Neuronal stem cell (in vitro differentiated cells): ENCODE measurements around the gene ROBO3.

Source experiments
- DNase-seq: peaks from one replicate; pipeline ENCODE4 v3.0.0-alpha.2; 2013; ENCODE audit warnings: low spot score
- H2AFZ ChIP-seq: one replicate; pipeline ENCODE4 v1.6.1; 2013; ENCODE audit warnings: mild to moderate bottlenecking, low read length, inconsistent platforms
- H2AK5ac ChIP-seq: 2 replicates; pipeline ENCODE4 v1.6.1; 2013; ENCODE audit warnings: low read depth, mild to moderate bottlenecking, inconsistent platforms, low read length, moderate library complexity, mixed read lengths
- H2BK120ac ChIP-seq: 2 replicates; pipeline ENCODE4 v1.6.1; 2013; ENCODE audit warnings: low read depth, mild to moderate bottlenecking, inconsistent platforms, low read length, moderate library complexity, mixed read lengths
- H2BK12ac ChIP-seq: one replicate; pipeline ENCODE4 v1.6.1; 2013; ENCODE audit warnings: low read length, inconsistent platforms
- H2BK15ac ChIP-seq: 2 replicates; pipeline ENCODE4 v1.6.1; 2013; ENCODE audit warnings: mild to moderate bottlenecking, low read length, inconsistent platforms, mixed read lengths
- H2BK5ac ChIP-seq: one replicate; pipeline ENCODE4 v1.6.1; 2013; ENCODE audit warnings: inconsistent platforms, mild to moderate bottlenecking, low read length, moderate library complexity
- H3K14ac ChIP-seq: one replicate; pipeline ENCODE4 v1.6.1; 2013; ENCODE audit warnings: low read length, inconsistent platforms
- H3K18ac ChIP-seq: 2 replicates; pipeline ENCODE4 v1.6.1; 2013; ENCODE audit warnings: low read length, inconsistent platforms
- H3K23ac ChIP-seq: 2 replicates; pipeline ENCODE4 v1.6.1; 2013; ENCODE audit warnings: low read depth, mild to moderate bottlenecking, mixed read lengths, low read length, inconsistent platforms; ENCODE audit not compliant: poor library complexity
- H3K27ac ChIP-seq: replicated peaks from 3 replicates; pipeline ENCODE4 v1.5.1; 2013; ENCODE audit warnings: low read length, inconsistent platforms
- H3K27me3 ChIP-seq, 3 experiments: 2 replicates each; pipeline ENCODE4 v1.6.1; 2013; ENCODE audit warnings: low read length in 3 of 3, mild to moderate bottlenecking in 2 of 3, inconsistent platforms in 1 of 3, low read depth in 1 of 3, mixed read lengths in 1 of 3, moderate library complexity in 1 of 3; ENCODE audit not compliant: control insufficient read depth in 3 of 3, insufficient read depth in 3 of 3
- H3K36me3 ChIP-seq, 2 donors: replicated peaks in 1 of 2; 2 replicates each; pipeline ENCODE4 v1.6.1; 2013; ENCODE audit warnings: low read length in 2 of 2; ENCODE audit not compliant: control insufficient read depth in 2 of 2, insufficient read depth in 2 of 2
- H3K4ac ChIP-seq: 2 replicates; pipeline ENCODE4 v1.6.1; 2013; ENCODE audit warnings: inconsistent platforms, mild to moderate bottlenecking, low read length, moderate library complexity
- H3K4me1 ChIP-seq, 2 donors: 1 replicate in 1 of 2; 2 replicates in 1 of 2; pipeline ENCODE4 v1.6.1; 2013; ENCODE audit warnings: low read length in 2 of 2, low read depth in 1 of 2; ENCODE audit not compliant: control insufficient read depth in 2 of 2, insufficient read depth in 1 of 2
- H3K4me2 ChIP-seq: one replicate; pipeline ENCODE4 v1.6.1; 2013; ENCODE audit warnings: mild to moderate bottlenecking, low read length, inconsistent platforms; ENCODE audit not compliant: insufficient read depth, poor library complexity, severe bottlenecking
- H3K4me3 ChIP-seq, 2 donors: 2 replicates each; pipeline ENCODE4 v1.5.1; 2013; ENCODE audit warnings: low read length in 2 of 2, mild to moderate bottlenecking in 2 of 2, inconsistent platforms in 1 of 2, moderate library complexity in 1 of 2
- H3K79me1 ChIP-seq: one replicate; pipeline ENCODE4 v1.6.1; 2013; ENCODE audit warnings: low read depth, mild to moderate bottlenecking, inconsistent platforms, low read length, moderate library complexity
- H3K9ac ChIP-seq: one replicate; pipeline ENCODE4 v1.6.1; 2013; ENCODE audit warnings: mild to moderate bottlenecking, low read depth, low read length, inconsistent platforms; ENCODE audit not compliant: poor library complexity
- H3K9me3 ChIP-seq, 2 donors: replicated peaks in 1 of 2; 2 replicates each; pipeline versions ENCODE3 to v1.6.1; 2013; ENCODE audit warnings: low read length in 2 of 2, mild to moderate bottlenecking in 2 of 2, inconsistent platforms in 1 of 2, low read depth in 1 of 2, mixed read lengths in 1 of 2, moderate library complexity in 1 of 2; ENCODE audit not compliant: control insufficient read depth in 2 of 2, insufficient read depth in 1 of 2
- H4K8ac ChIP-seq: one replicate; pipeline ENCODE4 v1.6.1; 2013; ENCODE audit warnings: low read depth, mild to moderate bottlenecking, inconsistent platforms, low read length, moderate library complexity
- H4K91ac ChIP-seq: one replicate; pipeline ENCODE4 v1.6.1; 2013; ENCODE audit warnings: low read length, low read depth, mild to moderate bottlenecking, inconsistent platforms; ENCODE audit not compliant: poor library complexity
- WGBS, 2 donors: extraction: QIAGEN DNeasy Blood & Tissue Kit; methylation state at CpG; one replicate each; pipeline ENCODE4 v1.1.7; 2013; ENCODE audit warnings: missing lambda C conversion rate in 2 of 2, mixed read lengths in 1 of 2; ENCODE audit not compliant: insufficient read length in 2 of 2, insufficient replicate concordance in 1 of 2; ENCODE audit errors: extremely low coverage in 2 of 2; 5-methylcytosine and 5-hydroxymethylcytosine counted together

Gene ROBO3

GRCh38 chr11:124861670-124862069, 3.6 kb upstream of the ROBO3 start:
- no peak for DNase-seq
- no peak overlapping the region for H3K18ac ChIP-seq
- peaks cover 0 to 4% of the 10 kb centered on the region in 2 donors for H3K9me3 ChIP-seq
- no peak overlapping the region for H4K8ac ChIP-seq
- H2BK5ac ChIP-seq, result no peak overlapping the region
- H3K4me3 ChIP-seq, result no peak overlapping the region
- no peak overlapping the region for H3K14ac ChIP-seq
- no peak overlapping the region for H2AFZ ChIP-seq
- H2AK5ac ChIP-seq, result peak overlapping the region; percentile 66
- peaks cover 22 to 75% (median 49%) of the 10 kb centered on the region in 3 experiments for H3K27me3 ChIP-seq
- H3K36me3 ChIP-seq, result no peaks in the 10 kb centered on the region
- peak overlapping the region; percentile 50 for H3K23ac ChIP-seq
- no peak overlapping the region for H4K91ac ChIP-seq
- H3K4me1 ChIP-seq, result peaks cover 10 to 34% of the 10 kb centered on the region in 2 donors
- H2BK12ac ChIP-seq, result no peak overlapping the region
- no peak overlapping the region for H3K4ac ChIP-seq
- no peak overlapping the region for H3K27ac ChIP-seq
- WGBS, 2 donors, result no CpG with 5 or more reads among the region's 4 CpGs
- no peak overlapping the region for H3K4me2 ChIP-seq
- H3K79me1 ChIP-seq, result no peaks in the 10 kb centered on the region
- H3K9ac ChIP-seq, result no peak overlapping the region
- no peak overlapping the region for H2BK15ac ChIP-seq
- no peak overlapping the region for H2BK120ac ChIP-seq

- no peak overlapping the region for H3K23ac ChIP-seq
- peak overlapping the region; percentile 69 for H2AFZ ChIP-seq
- H3K18ac ChIP-seq, result peak overlapping the region; percentile 44
- no peak overlapping the region for H2AK5ac ChIP-seq
- peaks cover 10 to 34% of the 10 kb centered on the region in 2 donors for H3K4me1 ChIP-seq
- no peak overlapping the region for H3K4ac ChIP-seq
- no peaks in the 10 kb centered on the region for H3K36me3 ChIP-seq
- H2BK12ac ChIP-seq, result no peak overlapping the region
- no peak overlapping the region for H4K91ac ChIP-seq
- no peak overlapping the region for H3K14ac ChIP-seq
- H2BK5ac ChIP-seq, result no peak overlapping the region
- H3K4me3 ChIP-seq, result peak overlapping the region; percentile 17 to 33
- H2BK15ac ChIP-seq, result no peak overlapping the region
- no peaks in the 10 kb centered on the region for H3K79me1 ChIP-seq
- peak overlapping the region; percentile 52 for H3K4me2 ChIP-seq
- no CpG with 5 or more reads among the region's 31 CpGs for WGBS, 2 donors
- no peak for DNase-seq
- H4K8ac ChIP-seq, result no peak overlapping the region
- H3K9me3 ChIP-seq, result peaks cover 0 to 5% of the 10 kb centered on the region in 2 donors
- no peak overlapping the region for H3K9ac ChIP-seq
- no peak overlapping the region for H2BK120ac ChIP-seq
- no peak overlapping the region for H3K27ac ChIP-seq
- peaks cover 33 to 90% (median 64%) of the 10 kb centered on the region in 3 experiments for H3K27me3 ChIP-seq
Observed at GRCh38 chr11:124863137-124863825, 2.0 kb upstream of the ROBO3 start.

GRCh38 chr11:124863826-124864165, 1.4 kb upstream of the ROBO3 start:
- Histone ChIP-seq H2AFZ (no peak overlapping the region), H3K9me3 (peaks cover 0 to 5% of the 10 kb centered on the region in 2 donors), H3K18ac (no peak overlapping the region), H4K8ac (no peak overlapping the region), H4K91ac (no peak overlapping the region), H2BK5ac (no peak overlapping the region), H3K23ac (no peak overlapping the region), H2AK5ac (no peak overlapping the region), H3K14ac (no peak overlapping the region), H3K27ac (no peak overlapping the region), H3K4me2 (peak overlapping the region; percentile 52), H3K79me1 (no peaks in the 10 kb centered on the region), H3K9ac (no peak overlapping the region), H3K4me1 (peaks cover 10 to 35% of the 10 kb centered on the region in 2 donors), H2BK120ac (no peak overlapping the region), H3K27me3 (peaks cover 38 to 96% (median 69%) of the 10 kb centered on the region in 3 experiments), H2BK12ac (no peak overlapping the region), H3K4ac (no peak overlapping the region), H3K4me3 (no peak overlapping the region), H2BK15ac (no peak overlapping the region), H3K36me3 (no peaks in the 10 kb centered on the region)
- no CpG with 5 or more reads among the region's 9 CpGs for WGBS, 2 donors
- no peak for DNase-seq

- no peak overlapping the region for H3K4me3 ChIP-seq
- H2BK12ac ChIP-seq, result no peak overlapping the region
- H3K36me3 ChIP-seq, result no peaks in the 10 kb centered on the region
- H4K91ac ChIP-seq, result no peak overlapping the region
- H3K14ac ChIP-seq, result no peak overlapping the region
- no peak overlapping the region for H3K9ac ChIP-seq
- peaks cover 0 to 5% of the 10 kb centered on the region in 2 donors for H3K9me3 ChIP-seq
- H3K27ac ChIP-seq, result no peak overlapping the region
- H3K4me1 ChIP-seq, result peaks cover 10 to 37% of the 10 kb centered on the region in 2 donors
- no peak overlapping the region for H4K8ac ChIP-seq
- no peak overlapping the region for H2AFZ ChIP-seq
- no peak overlapping the region for H3K23ac ChIP-seq
- H3K79me1 ChIP-seq, result no peaks in the 10 kb centered on the region
- no peak overlapping the region for H2AK5ac ChIP-seq
- no peak overlapping the region for H3K4me2 ChIP-seq
- no peak for DNase-seq
- no peak overlapping the region for H3K4ac ChIP-seq
- H2BK15ac ChIP-seq, result no peak overlapping the region
- H2BK5ac ChIP-seq, result no peak overlapping the region
- H3K27me3 ChIP-seq, result peaks cover 44 to 98% (median 74%) of the 10 kb centered on the region in 3 experiments
- no peak overlapping the region for H3K18ac ChIP-seq
- WGBS, 2 donors, result no CpG with 5 or more reads among the region's 18 CpGs
- H2BK120ac ChIP-seq, result no peak overlapping the region
Observed at GRCh38 chr11:124864176-124864891, 898 bp upstream of the ROBO3 start.
